ENCODE measurements around the gene CSAD.

DNA sequence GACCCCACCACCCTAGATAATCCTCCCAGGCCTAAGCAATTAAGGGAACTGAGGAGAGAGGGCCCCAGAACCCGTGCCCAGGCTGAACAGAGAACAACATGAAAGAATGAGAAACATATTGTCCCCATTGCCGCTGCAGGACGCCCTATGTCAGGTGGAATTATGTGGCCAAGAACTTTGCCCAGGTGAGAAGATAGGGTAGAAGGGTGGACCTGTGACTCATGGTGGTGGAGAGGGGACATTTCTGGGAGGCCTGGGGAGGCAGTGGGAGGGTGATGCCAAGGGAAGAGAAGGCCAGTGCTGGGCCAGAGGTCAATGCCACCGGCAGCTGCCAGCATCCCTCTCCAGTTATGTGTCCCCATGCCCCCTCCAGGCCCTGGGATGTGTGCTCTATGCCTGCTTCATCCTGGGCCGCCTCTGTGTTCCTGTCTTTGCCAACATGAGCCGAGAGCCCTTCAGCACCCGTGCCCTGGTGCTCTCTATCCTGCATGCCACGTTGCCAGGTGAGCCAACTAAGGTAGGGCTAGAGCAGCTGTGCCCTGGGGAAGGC is 61.9 kb downstream of the CSAD start:
- TF ChIP-seq, protein P1, sequence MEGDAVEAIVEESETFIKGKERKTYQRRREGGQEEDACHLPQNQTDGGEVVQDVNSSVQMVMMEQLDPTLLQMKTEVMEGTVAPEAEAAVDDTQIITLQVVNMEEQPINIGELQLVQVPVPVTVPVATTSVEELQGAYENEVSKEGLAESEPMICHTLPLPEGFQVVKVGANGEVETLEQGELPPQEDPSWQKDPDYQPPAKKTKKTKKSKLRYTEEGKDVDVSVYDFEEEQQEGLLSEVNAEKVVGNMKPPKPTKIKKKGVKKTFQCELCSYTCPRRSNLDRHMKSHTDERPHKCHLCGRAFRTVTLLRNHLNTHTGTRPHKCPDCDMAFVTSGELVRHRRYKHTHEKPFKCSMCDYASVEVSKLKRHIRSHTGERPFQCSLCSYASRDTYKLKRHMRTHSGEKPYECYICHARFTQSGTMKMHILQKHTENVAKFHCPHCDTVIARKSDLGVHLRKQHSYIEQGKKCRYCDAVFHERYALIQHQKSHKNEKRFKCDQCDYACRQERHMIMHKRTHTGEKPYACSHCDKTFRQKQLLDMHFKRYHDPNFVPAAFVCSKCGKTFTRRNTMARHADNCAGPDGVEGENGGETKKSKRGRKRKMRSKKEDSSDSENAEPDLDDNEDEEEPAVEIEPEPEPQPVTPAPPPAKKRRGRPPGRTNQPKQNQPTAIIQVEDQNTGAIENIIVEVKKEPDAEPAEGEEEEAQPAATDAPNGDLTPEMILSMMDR (IDR thresholded peaks at IDR 0.05) = no peak
- no peak for TF ChIP-seq POLR2A (IDR thresholded peaks at IDR 0.05)

Measured in uterus (tissue), 2 donors.